PC-9 (cell line): ENCODE data around the gene IRX5. TPM values are rescaled to one million over a fixed set of nuclear protein-coding genes. Genes with fewer than 3 reads are reported as not detected.

Experiments used
- BruUV-seq: library from RNA; stranded (reverse); fragments of 400-500 nt; replicated peaks from 2 replicates; lab custom pipeline; 2021; lab: Mats Ljungman, UMichigan
- CTCF ChIA-PET: fragments of 300-600 bp; sonication (Branson Sonifier 250); formaldehyde crosslinking; loops from one replicate; lab custom pipeline; 2022; ENCODE audit warnings: antibody characterized with exemption; lab: Charles Lee
- POLR2A ChIA-PET: fragments of 300-600 bp; sonication (Branson Sonifier 250); formaldehyde crosslinking; loops from one replicate; lab custom pipeline; 2022; ENCODE audit warnings: antibody characterized with exemption; ENCODE audit not compliant: unreplicated experiment; lab: Charles Lee
- DNase-seq, 2 experiments: peaks; one replicate each; pipeline versions ENCODE4 v3.0.0 to v3.0.0-alpha.2; 2015 to 2022; ENCODE audit warnings: mixed read lengths in 1 of 2
- H2AFZ ChIP-seq: fragments of 200-600 bp; sonication (generic); 2 replicates; pipeline ENCODE4 v1.8.1; 2017; ENCODE audit warnings: antibody characterized with exemption
- H3F3A ChIP-seq: fragments of 200-600 bp; sonication (generic); 2 replicates; pipeline ENCODE4 v1.8.1; 2017; ENCODE audit warnings: antibody characterized with exemption, mild to moderate bottlenecking, low read depth; ENCODE audit not compliant: insufficient read depth
- H3K27ac ChIP-seq: fragments of 200-600 bp; sonication (generic); 2 replicates; pipeline ENCODE4 v1.6.1; 2016; ENCODE audit warnings: mixed run types
- H3K27me3 ChIP-seq: fragments of 200-600 bp; sonication (generic); 2 replicates; pipeline ENCODE4 v1.6.1; 2016; ENCODE audit warnings: low read depth, mixed run types; ENCODE audit not compliant: insufficient read depth
- H3K36me3 ChIP-seq: fragments of 200-600 bp; sonication (generic); 2 replicates; pipeline ENCODE4 v1.6.1; 2016; ENCODE audit warnings: low read depth, mixed run types
- H3K4me1 ChIP-seq: fragments of 200-600 bp; sonication (generic); replicated peaks from 2 replicates; pipeline ENCODE4 v1.6.1; 2016; ENCODE audit warnings: mixed run types; ENCODE audit not compliant: insufficient read depth
- H3K4me2 ChIP-seq: fragments of 200-600 bp; sonication (generic); 2 replicates; pipeline ENCODE4 v1.6.1; 2017; ENCODE audit warnings: mixed run types
- H3K4me3 ChIP-seq: fragments of 200-600 bp; sonication (generic); 2 replicates; pipeline ENCODE4 v1.6.1; 2016; ENCODE audit warnings: mixed run types
- H3K79me2 ChIP-seq: fragments of 200-600 bp; sonication (generic); 2 replicates; pipeline ENCODE4 v1.6.1; 2017; ENCODE audit warnings: low read depth, mixed run types
- H3K9me2 ChIP-seq: fragments of 200-600 bp; sonication (generic); 2 replicates; pipeline ENCODE4 v1.8.1; 2017; ENCODE audit warnings: mild to moderate bottlenecking; ENCODE audit not compliant: insufficient read depth
- H3K9me3 ChIP-seq: fragments of 200-600 bp; sonication (generic); 2 replicates; pipeline ENCODE4 v1.8.1; 2016; ENCODE audit warnings: low read depth; ENCODE audit not compliant: insufficient read depth
- H4K20me1 ChIP-seq: fragments of 200-600 bp; sonication (generic); 2 replicates; pipeline ENCODE4 v1.8.1; 2017; ENCODE audit not compliant: insufficient read depth
- CTCF ChIP-seq: fragments of 200-600 bp; sonication (generic); conservative IDR thresholded peaks from 2 replicates; pipeline ENCODE4 v1.6.1; 2017; ENCODE audit warnings: mixed run types, antibody characterized with exemption, mild to moderate bottlenecking, moderate library complexity
- EZH2 ChIP-seq: fragments of 200-600 bp; sonication (generic); IDR thresholded peaks from 2 replicates; pipeline ENCODE4 v1.8.0; 2017; ENCODE audit warnings: antibody characterized with exemption, low read depth
- intact Hi-C: fragments of 100-400 bp; cut with micrococcal nuclease; formaldehyde crosslinking; loops from one replicate; pipeline ENCODE4 v1.10.0; 2022; ENCODE audit not compliant: unreplicated experiment
- total RNA-seq: library from RNA; stranded (reverse); gene quantifications from 2 replicates; pipeline ENCODE4 v1.2.3, GENCODE V29; 2021

IRX5 gene
- total RNA-seq, 1 experiment from 2014 or later, result not detected

- ChIA-PET CTCF (no interaction called here), POLR2A (no interaction called here)
- no peak overlapping the region for H3K4me2 ChIP-seq
- H3K79me2 ChIP-seq, result no peaks in the 10 kb centered on the region
- intact Hi-C loops, result no loop called here
- TF ChIP-seq EZH2 (no peak), CTCF (no peak)
- no peak overlapping the region for H3K27ac ChIP-seq
- no peaks in the 10 kb centered on the region for H3K36me3 ChIP-seq
- H3K27me3 ChIP-seq, result no peaks in the 10 kb centered on the region
- no peak overlapping the region for H2AFZ ChIP-seq
- DNase-seq, result no peak
- no peaks in the 10 kb centered on the region for H3K9me2 ChIP-seq
- no TSS peak for BruUV-seq
- H3K4me1 ChIP-seq, result no peaks in the 10 kb centered on the region
- no peaks in the 10 kb centered on the region for H4K20me1 ChIP-seq
- H3F3A ChIP-seq, result no peaks in the 10 kb centered on the region
- no peak overlapping the region for H3K4me3 ChIP-seq
- no peaks in the 10 kb centered on the region for H3K9me3 ChIP-seq
Observed at GRCh38 chr16:54886078-54886477, 44.6 kb upstream of the IRX5 start.

GRCh38 chr16:54890381-54890780 lies 40.3 kb upstream of the IRX5 start:
- no peaks in the 10 kb centered on the region for H4K20me1 ChIP-seq
- H3K9me3 ChIP-seq, result no peaks in the 10 kb centered on the region
- no peak overlapping the region for H3K4me3 ChIP-seq
- H3K79me2 ChIP-seq, result no peaks in the 10 kb centered on the region
- no peaks in the 10 kb centered on the region for H3K9me2 ChIP-seq
- no peak overlapping the region for H2AFZ ChIP-seq
- H3K36me3 ChIP-seq, result no peaks in the 10 kb centered on the region
- BruUV-seq, result no TSS peak
- no peaks in the 10 kb centered on the region for H3K4me1 ChIP-seq
- intact Hi-C loops, result no loop called here
- no peaks in the 10 kb centered on the region for H3K27me3 ChIP-seq
- POLR2A ChIA-PET, result no interaction called here
- CTCF ChIA-PET, result no interaction called here
- no peak overlapping the region for H3K27ac ChIP-seq
- no peak for DNase-seq
- TF ChIP-seq CTCF, result no peak
- H3K4me2 ChIP-seq, result no peak overlapping the region
- no peaks in the 10 kb centered on the region for H3F3A ChIP-seq

- TF ChIP-seq CTCF (no peak), EZH2 (no peak)
- H2AFZ ChIP-seq, result no peak overlapping the region
- H4K20me1 ChIP-seq, result no peaks in the 10 kb centered on the region
- BruUV-seq, result no TSS peak
- H3K4me1 ChIP-seq, result no peaks in the 10 kb centered on the region
- H3K9me2 ChIP-seq, result no peaks in the 10 kb centered on the region
- CTCF ChIA-PET, result no interaction called here
- POLR2A ChIA-PET, result no interaction called here
- H3F3A ChIP-seq, result no peaks in the 10 kb centered on the region
- H3K9me3 ChIP-seq, result no peaks in the 10 kb centered on the region
- no peaks in the 10 kb centered on the region for H3K27me3 ChIP-seq
- no peak overlapping the region for H3K4me2 ChIP-seq
- H3K4me3 ChIP-seq, result no peak overlapping the region
- H3K27ac ChIP-seq, result no peak overlapping the region
- H3K79me2 ChIP-seq, result no peaks in the 10 kb centered on the region
- H3K36me3 ChIP-seq, result no peaks in the 10 kb centered on the region
- no peak for DNase-seq
- intact Hi-C loops, result no loop called here
Observed at GRCh38 chr16:54891346-54891745, 39.3 kb upstream of the IRX5 start.
